Heart right ventricle (tissue), 16 donors: ENCODE results near the gene IFNA14. TPM values are rescaled to one million over a fixed set of nuclear protein-coding genes. Genes with fewer than 3 reads are reported as not detected.

Source experiments
- ATAC-seq, 8 donors: fragments of 200-7000 bp; cut with Tn5 transposase; one replicate each; pipeline ENCODE4 v1.9.1; 2020; ENCODE audit warnings: mild to moderate bottlenecking in 8 of 8, moderate library complexity in 8 of 8, moderate number of reproducible peaks in 1 of 8
- DNase-seq, 2 donors: peaks; one replicate each; pipeline ENCODE4 v3.0.0-alpha.2; 2020
- H3K27ac ChIP-seq, 10 donors: fragments of 200-600 bp; sonication (generic) in 2 of 10; one replicate each; pipeline versions ENCODE4 v1.5.0 to v1.8.0; 2020 to 2022; ENCODE audit warnings: mild to moderate bottlenecking in 3 of 10
- H3K27me3 ChIP-seq, 7 donors: fragments of 200-600 bp; one replicate each; pipeline ENCODE4 v1.8.0; 2021 to 2022; ENCODE audit warnings: mild to moderate bottlenecking in 2 of 7
- H3K36me3 ChIP-seq, 9 donors: fragments of 200-600 bp; sonication (generic) in 1 of 9; one replicate each; pipeline versions ENCODE4 v1.5.0 to v1.8.0; 2020 to 2022; ENCODE audit warnings: mild to moderate bottlenecking in 2 of 9
- H3K4me1 ChIP-seq, 9 donors: fragments of 200-600 bp; sonication (generic) in 1 of 9; one replicate each; pipeline versions ENCODE4 v1.5.0 to v1.8.0; 2020 to 2022; ENCODE audit warnings: mild to moderate bottlenecking in 4 of 9
- H3K4me3 ChIP-seq, 10 donors: fragments of 200-600 bp; sonication (generic) in 2 of 10; one replicate each; pipeline versions ENCODE4 v1.5.0 to v1.8.0; 2020 to 2022; ENCODE audit warnings: mild to moderate bottlenecking in 7 of 10, moderate library complexity in 2 of 10
- H3K9me3 ChIP-seq, 11 donors: fragments of 200-600 bp in 10 of 11; sonication (generic) in 2 of 11; one replicate each; pipeline versions ENCODE4 v1.5.0 to v1.8.0; 2013 to 2022; ENCODE audit warnings: mild to moderate bottlenecking in 2 of 11, control low read depth in 1 of 11, moderate library complexity in 1 of 11
- CTCF ChIP-seq, 9 donors: fragments of 200-600 bp; sonication (generic) in 2 of 9; IDR thresholded peaks; one replicate each; pipeline versions ENCODE4 v1.5.0 to v1.8.0; 2021 to 2022; ENCODE audit warnings: antibody characterized with exemption in 9 of 9, mild to moderate bottlenecking in 5 of 9, moderate library complexity in 1 of 9
- WGBS, 2 donors: extraction: QIAGEN DNeasy Blood & Tissue Kit; methylation state at CpG; one replicate each; pipeline ENCODE4 v1.1.7; 2013; ENCODE audit warnings: inconsistent platforms in 1 of 2; 5-methylcytosine and 5-hydroxymethylcytosine counted together
- intact Hi-C, 10 donors: fragments of 100-400 bp; cut with DNase I; formaldehyde crosslinking; loops; one replicate each; pipeline versions ENCODE4 v1.11.1 to v1.14.2; 2022
- long read RNA-seq, 3 donors: library from polyadenylated mRNA; unstranded; transcript quantifications; one replicate each; pipeline ENCODE4 v2.0.0, GENCODE V29; 2020 to 2021
- polyA plus RNA-seq, 2 donors: library from polyadenylated mRNA; stranded (reverse); fragments of 200-250 nt; gene quantifications; one replicate each; pipeline ENCODE4 v1.2.3, GENCODE V29; 2013
- total RNA-seq, 10 donors: library from RNA; stranded (reverse); fragmentation: NEBNext Ultra II Directional in 3 of 10; extraction: Animal tissue kit (Norgen Biotek cat#: 25700) in 3 of 10; gene quantifications; one replicate each; pipeline versions ENCODE4 v1.2.1 to v1.2.4, GENCODE V29; 2021 to 2023
- donor health status: Arrhythmogenic right ventricular cardiomyopathy.
- donor health status: ischemic (EF 13 %, LVEDD 7.1; RV severe dilation, severe dysfunction).
- donor health status: healthy with polysubstance abuse.
- donor health status: DM: no; HTN: yes; CAD: no.
- donor health status: DM: no; HTN: no; CAD: no.
- donor health status: ischemic (EF 25% LVEDD 6.9; RV normal size, moderate dysfunction).
- donor health status: ischemic (EF 25% LVEDD 5.7; RV mildly dilated, moderate dysfunction).
- donor health status: healthy.
- donor health status: DM: yes; HTN: yes; CAD: no.
- donor health status: Ischemic cardiomyopathy.
- donor health status: ischemic (EF 35%, LVEDD 5.7; RV mildly dilated, moderate dysfunction).
- donor health status: nonischemic (EF 11% LVEDD 7.7; RV severe dilation, severe dysfunction).
- donor health status: DM: yes; HTN: yes; CAD: no.
- donor health status: PGD.
- donor health status: ischemic (EF 29% LVEDD 5.4; RV normal size, mild dysfunction).
- donor health status: nonischemic (EF 23%, LVEDD 6.1; RV moderate dilation, normal function).

Gene IFNA14
- not detected for total RNA-seq
- not detected for polyA plus RNA-seq
- long read RNA-seq, donor 1, result 0 reads
- long read RNA-seq, donor 2, result 0 reads
- long read RNA-seq, donor 3, result 0 reads

GRCh38 chr9:21239911-21240310 lies at the start of gene IFNA14:
IFNA14 (minus strand) TSS chr9:21240005; CDS start chr9:21239935, 70 bp downstream.
- Histone ChIP-seq H3K27me3 (peaks cover 0 to 43% (median 25%) of the 10 kb centered on the region in 7 donors), H3K4me1 (peaks cover 0 to 3% (median 0%) of the 10 kb centered on the region in 9 donors), H3K36me3 (no peaks in the 10 kb centered on the region), H3K9me3 (no peaks in the 10 kb centered on the region), H3K4me3 (no peak within 1 kb of the TSS), H3K27ac (no peak within 1 kb of the TSS)
- DNase-seq (no peak), ATAC-seq (no peak)
- 74 to 76% methylated on average over 2 of the region's 2 CpGs for WGBS, 2 donors
- intact Hi-C loops, result loop anchor here in 2 of 10 donors (10.0 kb wide), 2 partner anchors 545 to 555 kb away; no protein-coding TSS in a partner anchor
- TF ChIP-seq CTCF (IDR thresholded peaks at IDR 0.05), result no peak

GRCh38 chr9:21287280-21287679 lies 47.5 kb upstream of the IFNA14 start:
- H3K9me3 ChIP-seq, result peaks cover 0 to 2% (median 0%) of the 10 kb centered on the region in 11 donors
- H3K4me1 ChIP-seq, result peaks cover 0 to 12% (median 0%) of the 10 kb centered on the region in 9 donors
- intact Hi-C loops, result no loop called here
- TF ChIP-seq CTCF (IDR thresholded peaks at IDR 0.05), result no peak
- no peak overlapping the region for H3K27ac ChIP-seq
- H3K4me3 ChIP-seq, result no peak overlapping the region
- no peaks in the 10 kb centered on the region for H3K36me3 ChIP-seq
- DNase-seq (no peak), ATAC-seq (no peak)
- H3K27me3 ChIP-seq, result peaks cover 0 to 15% (median 0%) of the 10 kb centered on the region in 7 donors
- WGBS, 2 donors, result 60 to 65% methylated on average over 3 of the region's 3 CpGs

- Histone ChIP-seq H3K9me3 (peaks cover 0 to 2% (median 0%) of the 10 kb centered on the region in 11 donors), H3K4me3 (no peak overlapping the region), H3K4me1 (peaks cover 0 to 12% (median 0%) of the 10 kb centered on the region in 9 donors), H3K27me3 (peaks cover 0 to 12% (median 0%) of the 10 kb centered on the region in 7 donors), H3K27ac (no peak overlapping the region), H3K36me3 (no peaks in the 10 kb centered on the region)
- TF ChIP-seq CTCF (IDR thresholded peaks at IDR 0.05), result no peak
- WGBS, 2 donors, result 79 to 83% methylated on average over 5 of the region's 5 CpGs
- intact Hi-C loops, result no loop called here
- DNase-seq (no peak), ATAC-seq (no peak)
Measured at GRCh38 chr9:21286659-21287058, 46.9 kb upstream of the IFNA14 start.

GRCh38 chr9:21286099-21286498 lies 46.3 kb upstream of the IFNA14 start:
- H3K9me3 ChIP-seq, result peaks cover 0 to 2% (median 0%) of the 10 kb centered on the region in 11 donors
- WGBS, 2 donors, result 86 to 88% methylated on average over 5 of the region's 5 CpGs
- ATAC-seq (no peak), DNase-seq (no peak)
- no peak for TF ChIP-seq CTCF (IDR thresholded peaks at IDR 0.05)
- H3K27ac ChIP-seq, result no peak overlapping the region
- peaks cover 0 to 12% (median 0%) of the 10 kb centered on the region in 9 donors for H3K4me1 ChIP-seq
- no peak overlapping the region for H3K4me3 ChIP-seq
- H3K36me3 ChIP-seq, result no peaks in the 10 kb centered on the region
- intact Hi-C loops, result no loop called here
- peaks cover 0 to 6% (median 0%) of the 10 kb centered on the region in 7 donors for H3K27me3 ChIP-seq
